Muscle of arm (tissue), 12 donors: Measurements from ENCODE around the gene B3GALT5. TPM values are rescaled to one million over a fixed set of nuclear protein-coding genes. Genes with fewer than 3 reads are reported as not detected.
A peak's percentile ranks its signal among the peaks of the same experiment; 100 is the strongest.

Experiments used
- DNase-seq: peaks from one replicate; pipeline ENCODE4 v3.0.0-alpha.2; 2013
- polyA plus RNA-seq, 12 donors: library from polyadenylated mRNA; unstranded; fragments of 120-200 nt; gene quantifications; one replicate each; pipeline ENCODE4 v1.2.1, GENCODE V29; 2013; ENCODE audit not compliant: insufficient read length in 12 of 12

B3GALT5 gene
- polyA plus RNA-seq, 12 donors = 0.15 to 2.9 (median 0.33) TPM; not detected in 1

DNA sequence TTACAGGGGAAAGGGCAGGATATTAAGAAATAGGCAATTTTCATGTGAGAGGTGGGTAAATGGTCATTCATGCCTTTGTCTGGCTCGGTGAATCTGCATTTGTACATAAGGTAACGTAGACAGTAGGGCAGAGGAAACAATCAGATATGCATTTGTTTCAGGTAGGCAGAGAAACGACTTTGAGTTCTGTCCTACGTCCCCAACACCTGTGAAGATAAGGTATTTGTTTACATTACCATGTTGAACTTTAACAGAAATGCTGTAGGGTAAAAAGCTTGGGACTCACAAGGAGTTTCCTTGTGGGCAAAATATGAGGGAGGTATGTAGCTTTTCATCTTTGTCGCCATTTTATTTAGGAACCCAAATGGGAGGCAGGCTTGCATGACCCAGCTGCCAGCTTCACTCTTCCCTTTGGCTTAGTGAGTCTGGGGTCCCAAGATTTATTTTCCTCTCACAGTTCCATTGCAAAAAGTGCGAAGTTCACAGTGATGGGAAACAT lies 31.4 kb downstream of the B3GALT5 start:
- DNase-seq = no peak

DNA sequence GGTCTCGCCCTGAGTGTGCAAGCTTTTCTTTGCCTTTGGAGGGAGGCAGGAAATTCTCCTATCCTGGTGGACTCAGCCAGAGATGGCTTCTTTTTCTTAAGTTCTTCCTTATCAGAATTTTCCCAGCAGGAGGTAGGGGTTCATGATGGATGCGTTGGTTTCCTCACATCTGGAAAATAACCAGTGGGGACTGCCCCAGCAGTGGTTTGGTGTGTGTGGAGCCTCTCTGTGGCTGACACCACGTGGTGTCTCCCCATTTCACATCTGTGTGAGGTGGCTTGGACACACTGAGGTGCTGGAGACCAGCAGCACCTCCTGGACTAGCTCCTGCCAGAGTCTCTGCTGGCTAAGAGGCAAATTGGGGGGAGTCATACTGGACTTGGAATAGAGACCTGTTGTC lies 32.6 kb downstream of the B3GALT5 start:
- DNase-seq = no peak

DNA sequence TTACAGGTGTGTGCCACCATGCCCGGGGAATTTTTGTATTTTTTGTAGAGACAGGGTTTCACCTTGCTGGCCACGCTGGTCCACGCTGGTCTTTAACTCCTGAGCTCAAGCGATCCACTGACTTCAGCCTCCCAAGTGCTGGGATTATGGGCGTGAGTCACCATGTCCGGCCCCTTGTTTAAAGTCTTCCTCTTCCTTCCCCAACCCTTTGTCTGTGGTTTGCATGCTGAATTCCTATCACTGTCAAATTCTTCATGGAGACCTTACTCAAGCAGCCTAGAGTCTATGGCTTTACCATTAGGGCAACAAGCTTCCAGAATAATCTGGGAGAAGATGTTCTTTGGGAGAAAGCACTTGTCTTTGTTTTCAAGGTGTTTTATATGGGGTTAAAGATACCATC lies 34.7 kb downstream of the B3GALT5 start:
- DNase-seq = no peak

- no peak for DNase-seq
These were observed 36.1 kb downstream of the B3GALT5 start for GRCh38 chr21:39648879-39649278.

- DNase-seq = no peak
These were observed 36.8 kb downstream of the B3GALT5 start for GRCh38 chr21:39649526-39649925.

DNA sequence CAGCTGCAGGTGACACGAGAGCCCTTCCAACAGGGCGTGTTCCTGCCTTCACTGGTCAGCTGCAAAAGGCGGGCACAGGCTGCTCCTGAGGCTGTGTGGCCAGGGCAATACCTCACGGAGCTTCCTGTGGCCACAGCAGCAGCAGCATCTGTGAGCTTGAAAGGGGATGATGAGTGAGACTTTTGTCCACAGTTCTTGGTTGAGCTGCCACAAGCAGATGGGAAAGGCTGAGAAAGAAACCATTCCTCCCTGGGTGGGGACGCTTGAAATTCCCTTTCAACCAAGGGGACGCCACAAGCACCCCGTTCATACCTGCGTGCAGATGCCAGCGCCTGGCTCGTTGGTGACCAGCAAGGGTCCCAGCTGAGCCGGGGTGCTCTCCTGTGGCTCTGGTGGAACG lies 37.6 kb downstream of the B3GALT5 start:
- DNase-seq = no peak

DNA sequence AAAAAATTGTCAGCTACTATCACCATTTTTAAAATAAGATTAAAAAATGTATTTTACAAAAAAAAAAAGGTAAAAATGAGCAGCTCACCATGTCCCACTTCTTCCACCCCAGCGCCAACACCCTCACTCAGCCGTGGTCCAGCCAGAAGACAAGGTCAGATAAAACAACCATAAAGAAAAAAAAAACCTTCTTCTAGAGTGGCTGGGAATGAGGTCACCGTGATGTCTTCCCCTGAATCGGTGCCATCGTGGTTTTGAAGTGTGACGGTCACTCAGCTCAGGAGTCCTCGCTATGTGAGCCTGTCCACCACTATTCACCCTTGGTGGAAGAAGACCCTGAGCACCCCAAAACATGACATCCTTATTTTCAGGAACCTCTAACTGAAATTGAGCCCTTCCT lies 38.1 kb downstream of the B3GALT5 start:
- DNase-seq = no peak

GRCh38 chr21:39651206-39651605 lies 38.5 kb downstream of the B3GALT5 start:
- no peak for DNase-seq

DNA sequence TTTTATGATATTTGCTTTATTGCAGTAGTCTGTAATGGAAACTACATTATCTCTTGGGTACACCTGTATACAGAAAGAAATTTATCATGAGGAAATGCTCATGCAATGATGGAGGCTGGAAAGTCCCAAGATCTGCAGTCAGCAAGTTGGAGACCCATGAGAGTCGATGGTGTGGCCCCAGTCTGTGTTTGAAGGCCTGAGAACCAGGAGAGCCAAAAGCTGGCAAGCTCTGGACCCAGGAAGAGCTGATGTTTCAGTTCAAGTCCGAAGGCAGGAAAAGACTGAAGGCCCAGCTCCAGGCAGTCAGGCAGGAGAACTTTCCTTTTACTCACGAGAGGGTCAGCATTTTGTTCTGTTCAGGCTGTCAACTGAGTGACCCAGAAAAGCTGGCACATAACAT lies 42.2 kb downstream of the B3GALT5 start:
- no peak for DNase-seq

DNA sequence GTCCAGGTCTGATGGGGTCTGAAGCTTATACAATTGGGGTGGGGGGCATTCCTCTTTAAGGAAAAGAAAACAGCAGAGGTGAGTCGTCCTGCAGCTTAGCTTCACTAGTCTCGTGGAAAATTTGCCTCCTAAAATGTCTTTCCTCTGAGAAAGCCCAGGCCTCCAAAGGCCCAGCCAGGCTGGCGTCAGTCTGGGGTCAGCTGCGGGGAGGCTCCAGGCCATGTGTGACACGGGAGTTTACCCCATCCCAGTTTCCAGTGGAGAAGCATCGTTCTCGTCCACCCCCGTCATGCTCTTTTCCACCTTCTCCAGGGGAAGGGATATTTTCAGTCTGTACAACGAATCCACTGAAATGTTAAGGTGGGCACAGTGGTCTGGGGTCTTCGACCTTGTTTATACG lies 42.8 kb downstream of the B3GALT5 start:
- no peak for DNase-seq

GRCh38 chr21:39656209-39656608 lies 43.5 kb downstream of the B3GALT5 start:
- no peak for DNase-seq

DNA sequence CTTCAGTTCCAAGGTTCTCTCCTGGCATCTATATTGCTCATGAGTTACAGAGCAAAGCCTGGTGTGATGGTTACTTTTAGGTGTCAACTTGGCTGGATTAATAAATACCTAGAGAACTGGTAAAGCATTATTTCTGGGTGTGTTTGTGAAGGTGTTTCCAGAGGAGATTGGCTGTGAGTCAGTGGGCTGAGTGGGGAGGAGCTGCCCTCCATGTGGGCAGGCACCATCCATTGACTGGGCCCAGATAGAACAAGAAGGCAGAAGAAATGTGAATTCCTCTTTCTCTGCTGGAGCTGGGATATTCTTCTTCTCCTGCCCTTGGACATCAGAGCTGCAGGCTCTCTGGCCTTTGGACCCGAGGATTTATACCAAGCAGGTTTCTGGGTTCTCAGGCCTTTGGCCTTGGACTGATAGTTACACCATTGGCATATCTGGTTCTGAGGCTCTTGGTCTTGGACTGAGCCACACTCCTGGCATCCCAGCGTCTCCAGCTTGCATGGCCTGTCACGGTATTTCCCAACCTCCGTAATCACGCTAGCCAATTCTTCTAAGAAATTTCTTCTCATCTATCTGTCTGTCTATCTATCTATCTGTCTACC lies 44.5 kb downstream of the B3GALT5 start:
- no peak for DNase-seq

- DNase-seq = no peak
These were observed 45.3 kb downstream of the B3GALT5 start for GRCh38 chr21:39658066-39658465.

DNA sequence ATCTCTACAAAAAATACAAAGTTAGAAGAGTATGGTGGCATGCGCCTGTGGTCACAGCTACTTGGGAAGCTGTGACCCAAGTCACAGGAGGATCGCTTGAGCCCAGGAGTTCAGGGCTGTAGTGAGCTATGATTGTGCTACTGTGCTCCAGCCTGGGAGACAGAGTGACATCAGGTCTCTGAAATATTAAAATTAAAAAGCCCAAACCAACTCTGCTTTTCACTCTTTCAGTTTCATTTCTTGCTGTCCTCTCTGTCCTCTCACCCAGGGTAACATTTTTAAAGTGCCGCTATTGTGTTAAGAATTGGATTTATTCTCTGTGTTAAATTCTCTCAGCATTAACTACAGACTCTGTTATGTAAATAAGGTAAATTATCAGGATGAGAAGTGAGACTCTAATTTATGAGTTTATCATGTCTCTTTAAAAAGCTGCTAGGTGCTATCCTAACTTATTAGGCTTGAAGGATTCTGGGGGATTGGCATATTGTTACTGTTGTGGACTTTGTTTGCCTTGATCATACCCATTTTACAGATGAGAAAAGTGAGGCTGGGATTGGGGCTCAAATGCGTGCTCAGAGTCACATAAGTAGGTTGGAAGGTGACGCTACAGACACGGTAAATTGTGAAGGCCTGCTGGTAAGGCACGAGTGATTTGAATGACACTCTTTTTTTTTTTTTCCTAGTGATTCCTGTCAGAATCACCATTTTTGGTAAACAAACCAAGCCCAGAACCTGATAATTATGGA lies 46.5 kb downstream of the B3GALT5 start:
- no peak for DNase-seq

- peak; percentile 57 for DNase-seq
These were observed 47.6 kb downstream of the B3GALT5 start for GRCh38 chr21:39660191-39660980.

DNA sequence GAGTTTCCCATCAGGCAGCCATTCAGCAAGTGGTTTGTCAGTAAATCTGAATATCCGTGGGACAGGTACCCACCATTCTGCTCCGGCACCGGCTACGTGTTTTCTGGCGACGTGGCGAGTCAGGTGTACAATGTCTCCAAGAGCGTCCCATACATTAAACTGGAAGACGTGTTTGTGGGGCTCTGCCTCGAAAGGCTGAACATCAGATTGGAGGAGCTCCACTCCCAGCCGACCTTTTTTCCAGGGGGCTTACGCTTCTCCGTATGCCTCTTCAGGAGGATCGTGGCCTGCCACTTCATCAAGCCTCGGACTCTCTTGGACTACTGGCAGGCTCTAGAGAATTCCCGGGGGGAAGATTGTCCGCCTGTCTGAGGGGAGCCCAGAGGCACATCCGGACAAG lies 48.4 kb downstream of the B3GALT5 start:
- DNase-seq = no peak

DNA sequence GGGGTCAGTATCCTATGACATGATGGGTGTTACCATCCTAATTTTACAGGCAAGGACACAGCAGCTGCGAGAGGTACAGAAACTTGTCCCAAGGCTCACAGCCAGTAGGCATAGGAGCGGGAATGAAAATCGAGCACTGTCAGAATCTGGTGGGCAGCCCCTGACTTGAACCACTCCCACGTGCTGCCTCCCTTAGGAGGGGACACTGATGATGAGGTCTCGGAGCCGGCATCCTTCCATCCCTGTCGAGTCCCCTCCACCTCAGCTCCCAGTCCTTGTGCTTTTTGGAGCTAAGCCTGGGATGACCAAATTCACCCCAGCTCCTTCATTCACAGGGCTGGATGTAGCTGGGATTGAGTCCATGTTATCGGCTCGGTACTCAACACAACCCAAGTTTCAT lies 49.0 kb downstream of the B3GALT5 start:
- no peak for DNase-seq

DNA sequence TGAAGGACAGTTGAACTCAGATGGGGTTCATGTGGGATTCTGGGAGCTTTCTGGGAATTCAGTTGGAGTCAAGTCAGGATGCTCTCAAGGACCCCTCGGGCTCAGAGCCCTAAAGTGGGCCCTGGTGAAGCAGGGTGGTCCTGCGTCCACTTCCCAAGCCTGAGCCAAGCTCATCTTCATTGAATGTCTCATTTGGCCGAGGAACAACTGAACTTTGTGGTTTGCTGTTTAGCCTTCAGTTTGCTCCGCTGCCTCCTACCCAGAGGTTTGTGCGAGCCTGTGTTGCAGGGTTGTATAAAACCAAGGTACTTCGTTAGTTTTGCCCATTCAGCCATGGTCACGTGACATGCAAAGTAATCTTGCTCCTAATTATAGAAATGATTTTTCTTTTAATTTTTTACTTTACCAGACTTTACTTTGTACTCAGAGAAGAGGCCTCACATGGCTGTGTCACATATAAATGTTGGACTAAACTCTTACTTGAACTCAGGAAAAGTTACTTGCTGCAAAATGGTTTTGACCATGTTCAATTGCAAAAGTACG lies 49.7 kb downstream of the B3GALT5 start:
- no peak for DNase-seq

- DNase-seq = no peak
These were observed 50.3 kb downstream of the B3GALT5 start for GRCh38 chr21:39663066-39663465.

GRCh38 chr21:39663742-39664492 lies 51.2 kb downstream of the B3GALT5 start:
- no peak for DNase-seq

DNA sequence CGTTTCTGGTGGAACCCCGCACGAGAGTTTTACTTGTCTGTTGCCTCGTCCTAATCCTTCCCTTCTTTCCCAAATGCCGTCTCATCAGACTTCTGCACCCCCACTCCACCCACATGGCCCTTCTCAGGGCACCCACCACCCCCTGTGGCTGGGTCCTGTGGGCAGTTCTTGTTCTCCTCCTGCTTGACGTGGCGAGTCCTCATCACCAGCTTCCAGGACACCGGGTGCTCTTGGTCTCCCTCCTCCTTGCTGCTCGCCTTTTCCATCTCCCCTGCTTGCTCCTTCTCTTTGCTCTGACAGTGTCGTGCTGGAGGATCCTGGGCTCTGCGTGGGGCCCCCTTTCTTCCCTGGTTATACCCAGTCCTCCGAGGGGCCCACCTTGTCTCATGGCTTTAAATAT lies 51.8 kb downstream of the B3GALT5 start:
- no peak for DNase-seq

GRCh38 chr21:39666026-39666425 lies 53.3 kb downstream of the B3GALT5 start:
- no peak for DNase-seq
